Measurements from ENCODE around the gene FERMT1. TPM values are rescaled to one million over a fixed set of nuclear protein-coding genes. Genes with fewer than 3 reads are reported as not detected.

FERMT1 gene
- total RNA-seq, 1 experiment from 2014 or later: 70.8 TPM

GRCh38 chr20:6101346-6101745 lies 21.5 kb downstream of the FERMT1 start:
- H3K36me3 ChIP-seq (ENCODE audit: low read depth, low read length): peaks cover 63% of the 10 kb centered on the region
- no peak overlapping the region for H3K4me2 ChIP-seq (ENCODE audit: low read length)
- intact Hi-C loops (cut with micrococcal nuclease): no loop called here
- no peaks in the 10 kb centered on the region for H3K27me3 ChIP-seq (ENCODE audit: low read length)
- DNase-seq (no peak), ATAC-seq (no peak)
- H3K27ac ChIP-seq (ENCODE audit: low read length): no peak overlapping the region
- no peak overlapping the region for H2AFZ ChIP-seq (ENCODE audit: low read length)
- no peaks in the 10 kb centered on the region for H3K4me1 ChIP-seq (ENCODE audit: insufficient read depth, low read length)
- TF ChIP-seq EZH2phosphoT487 (IDR thresholded peaks at IDR 0.05; ENCODE audit: borderline replicate concordance, low read length) (no peak), CTCF (conservative IDR thresholded peaks at IDR 0.05; ENCODE audit: low read depth, low read length) (no peak), EZH2 (IDR thresholded peaks at IDR 0.05; ENCODE audit: low read length, unreplicated experiment) (no peak)
- ChIA-PET POLR2A (ENCODE audit: unreplicated experiment) (no interaction called here), CTCF (no interaction called here)
- H3K9me2 ChIP-seq (replicated peaks; ENCODE audit: low read length): no peaks in the 10 kb centered on the region
- H3K4me3 ChIP-seq (ENCODE audit: low read length): no peak overlapping the region
- H3K79me2 ChIP-seq (ENCODE audit: low read length): no peaks in the 10 kb centered on the region
- H4K20me1 ChIP-seq (ENCODE audit: low read length): no peaks in the 10 kb centered on the region
- no peak overlapping the region for H3K9ac ChIP-seq (ENCODE audit: low read length)
- H3K9me3 ChIP-seq (ENCODE audit: low read length): no peaks in the 10 kb centered on the region
- H3F3A ChIP-seq (ENCODE audit: low read length, unreplicated experiment): no peaks in the 10 kb centered on the region
- no TSS peak for BruUV-seq (replicated peaks)

DNA sequence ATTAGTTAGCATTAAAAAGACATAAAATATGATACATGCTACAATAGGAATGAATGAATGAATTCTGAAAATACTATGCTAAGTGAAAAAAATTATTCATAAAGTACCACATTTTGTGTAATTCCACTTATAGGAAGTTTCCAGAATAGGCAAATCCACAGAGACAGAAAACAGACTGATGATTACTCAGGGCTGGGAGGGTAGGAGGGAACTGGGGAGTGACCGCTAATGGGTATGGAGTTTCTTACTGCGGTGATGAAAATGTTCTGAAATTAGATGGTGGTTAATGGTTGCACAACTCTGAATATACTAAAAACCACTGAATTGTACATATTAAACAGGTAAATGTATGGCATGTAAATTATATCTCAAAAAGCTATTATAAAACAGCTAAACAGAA lies 22.6 kb downstream of the FERMT1 start:
- intact Hi-C loops (cut with micrococcal nuclease): no loop called here
- POLR2A ChIA-PET (ENCODE audit: unreplicated experiment): no interaction called here
- no peaks in the 10 kb centered on the region for H3K27me3 ChIP-seq (ENCODE audit: low read length)
- H3K9me2 ChIP-seq (replicated peaks; ENCODE audit: low read length): no peaks in the 10 kb centered on the region
- BruUV-seq (replicated peaks): no TSS peak
- no peaks in the 10 kb centered on the region for H3F3A ChIP-seq (ENCODE audit: low read length, unreplicated experiment)
- DNase-seq (no peak), ATAC-seq (no peak)
- H3K4me2 ChIP-seq (ENCODE audit: low read length): no peak overlapping the region
- H3K27ac ChIP-seq (ENCODE audit: low read length): no peak overlapping the region
- no peak overlapping the region for H3K4me3 ChIP-seq (ENCODE audit: low read length)
- TF ChIP-seq CTCF (conservative IDR thresholded peaks at IDR 0.05; ENCODE audit: low read depth, low read length) (no peak), EZH2 (IDR thresholded peaks at IDR 0.05; ENCODE audit: low read length, unreplicated experiment) (no peak), EZH2phosphoT487 (IDR thresholded peaks at IDR 0.05; ENCODE audit: borderline replicate concordance, low read length) (no peak)
- H3K9me3 ChIP-seq (ENCODE audit: low read length): no peaks in the 10 kb centered on the region
- CTCF ChIA-PET: no interaction called here
- H3K36me3 ChIP-seq (ENCODE audit: low read depth, low read length): peaks cover 63% of the 10 kb centered on the region
- H3K9ac ChIP-seq (ENCODE audit: low read length): no peak overlapping the region
- no peaks in the 10 kb centered on the region for H3K4me1 ChIP-seq (ENCODE audit: insufficient read depth, low read length)
- no peak overlapping the region for H2AFZ ChIP-seq (ENCODE audit: low read length)
- no peaks in the 10 kb centered on the region for H4K20me1 ChIP-seq (ENCODE audit: low read length)
- no peaks in the 10 kb centered on the region for H3K79me2 ChIP-seq (ENCODE audit: low read length)

- no peak for DNase-seq
- no peak overlapping the region for H3K4me3 ChIP-seq (ENCODE audit: low read length)
- peaks cover 63% of the 10 kb centered on the region for H3K36me3 ChIP-seq (ENCODE audit: low read depth, low read length)
- intact Hi-C loops (cut with micrococcal nuclease): no loop called here
- CTCF ChIA-PET: no interaction called here
- no peak overlapping the region for H3K27ac ChIP-seq (ENCODE audit: low read length)
- H3K4me1 ChIP-seq (ENCODE audit: insufficient read depth, low read length): no peaks in the 10 kb centered on the region
- no peak for ATAC-seq
- no peaks in the 10 kb centered on the region for H3K27me3 ChIP-seq (ENCODE audit: low read length)
- H3F3A ChIP-seq (ENCODE audit: low read length, unreplicated experiment): no peaks in the 10 kb centered on the region
- no peak overlapping the region for H3K4me2 ChIP-seq (ENCODE audit: low read length)
- no TSS peak for BruUV-seq (replicated peaks)
- no peaks in the 10 kb centered on the region for H3K9me2 ChIP-seq (replicated peaks; ENCODE audit: low read length)
- POLR2A ChIA-PET (ENCODE audit: unreplicated experiment): no interaction called here
- H3K9ac ChIP-seq (ENCODE audit: low read length): no peak overlapping the region
- H3K9me3 ChIP-seq (ENCODE audit: low read length): no peaks in the 10 kb centered on the region
- no peak overlapping the region for H2AFZ ChIP-seq (ENCODE audit: low read length)
- no peaks in the 10 kb centered on the region for H3K79me2 ChIP-seq (ENCODE audit: low read length)
- H4K20me1 ChIP-seq (ENCODE audit: low read length): no peaks in the 10 kb centered on the region
- TF ChIP-seq EZH2 (IDR thresholded peaks at IDR 0.05; ENCODE audit: low read length, unreplicated experiment) (no peak), CTCF (conservative IDR thresholded peaks at IDR 0.05; ENCODE audit: low read depth, low read length) (no peak), EZH2phosphoT487 (IDR thresholded peaks at IDR 0.05; ENCODE audit: borderline replicate concordance, low read length) (no peak)
Measured at GRCh38 chr20:6099819-6100218, 23.0 kb downstream of the FERMT1 start.

Data from PC-3 (cell line).